Measurements from ENCODE around the gene ZDHHC17.

ZDHHC17 gene

GRCh38 chr12:76852106-76852505, 88.2 kb downstream of the ZDHHC17 start:
- H2AFZ ChIP-seq (ENCODE audit: insufficient read depth, low read length, poor library complexity), result no peak overlapping the region
- H4K91ac ChIP-seq (ENCODE audit: low read depth, low read length), result no peak overlapping the region
- H3K27ac ChIP-seq (ENCODE audit: low read depth, low read length), result no peak overlapping the region
- no peak overlapping the region for H3K4ac ChIP-seq (ENCODE audit: low read depth, low read length)
- no peak overlapping the region for H2BK5ac ChIP-seq (ENCODE audit: low read depth, low read length, poor library complexity)
- no peak overlapping the region for H3K18ac ChIP-seq (ENCODE audit: low read length)
- no peak overlapping the region for H2AK5ac ChIP-seq (ENCODE audit: low read length)
- no peaks in the 10 kb centered on the region for H3K4me1 ChIP-seq (ENCODE audit: control insufficient read depth in 1 of 2, insufficient read depth in 2 of 2, low read length in 2 of 2)
- H3K79me1 ChIP-seq (ENCODE audit: low read length), result no peaks in the 10 kb centered on the region
- H3K4me3 ChIP-seq (ENCODE audit: low read depth, low read length), result no peak overlapping the region
- H3K27me3 ChIP-seq (ENCODE audit: insufficient read depth, low read length), result no peaks in the 10 kb centered on the region
- no peak overlapping the region for H2BK120ac ChIP-seq (ENCODE audit: insufficient read depth, low read length, poor library complexity)
- peaks cover 6 to 16% of the 10 kb centered on the region in 2 experiments for H3K36me3 ChIP-seq (ENCODE audit: control insufficient read depth in 1 of 2, insufficient read depth in 2 of 2, low read length in 2 of 2)
- H3K4me2 ChIP-seq (ENCODE audit: low read length), result no peak overlapping the region
- no CpG with 5 or more reads among the region's 1 CpG for WGBS (ENCODE audit: extremely low coverage, insufficient coverage, insufficient read length)
- H3K9ac ChIP-seq (ENCODE audit: low read length), result no peak overlapping the region
- no peak overlapping the region for H4K12ac ChIP-seq (ENCODE audit: low read depth, low read length)
- no peak for DNase-seq
- H3K9me3 ChIP-seq (ENCODE audit: insufficient read depth, low read depth, low read length), result no peaks in the 10 kb centered on the region
- no peak overlapping the region for H3K23ac ChIP-seq (ENCODE audit: low read length)
- H4K8ac ChIP-seq (ENCODE audit: low read depth, low read length), result no peak overlapping the region
- H2BK12ac ChIP-seq (ENCODE audit: low read length), result no peak overlapping the region
- H3K79me2 ChIP-seq (ENCODE audit: control insufficient read depth, insufficient read depth, low read length, poor library complexity), result no peaks in the 10 kb centered on the region
- H3K14ac ChIP-seq (ENCODE audit: low read length), result no peak overlapping the region

GRCh38 chr12:76855271-76855670, 91.4 kb downstream of the ZDHHC17 start:
- Histone ChIP-seq H2BK5ac (ENCODE audit: low read depth, low read length, poor library complexity) (no peak overlapping the region), H3K79me2 (ENCODE audit: control insufficient read depth, insufficient read depth, low read length, poor library complexity) (no peaks in the 10 kb centered on the region), H3K79me1 (ENCODE audit: low read length) (no peaks in the 10 kb centered on the region), H3K27ac (ENCODE audit: low read depth, low read length) (no peak overlapping the region), H3K9me3 (ENCODE audit: insufficient read depth, low read depth, low read length) (no peaks in the 10 kb centered on the region), H3K4me2 (ENCODE audit: low read length) (no peak overlapping the region), H2BK12ac (ENCODE audit: low read length) (no peak overlapping the region), H4K91ac (ENCODE audit: low read depth, low read length) (no peak overlapping the region), H2AFZ (ENCODE audit: insufficient read depth, low read length, poor library complexity) (no peak overlapping the region), H3K9ac (ENCODE audit: low read length) (no peak overlapping the region), H3K36me3 (ENCODE audit: control insufficient read depth in 1 of 2, insufficient read depth in 2 of 2, low read length in 2 of 2) (peaks cover 2 to 16% of the 10 kb centered on the region in 2 experiments), H2BK120ac (ENCODE audit: insufficient read depth, low read length, poor library complexity) (no peak overlapping the region), H4K12ac (ENCODE audit: low read depth, low read length) (no peak overlapping the region), H3K23ac (ENCODE audit: low read length) (no peak overlapping the region), H4K8ac (ENCODE audit: low read depth, low read length) (no peak overlapping the region), H2AK5ac (ENCODE audit: low read length) (no peak overlapping the region), H3K14ac (ENCODE audit: low read length) (no peak overlapping the region), H3K4ac (ENCODE audit: low read depth, low read length) (no peak overlapping the region), H3K18ac (ENCODE audit: low read length) (no peak overlapping the region), H3K4me3 (ENCODE audit: low read depth, low read length) (no peak overlapping the region), H3K27me3 (ENCODE audit: insufficient read depth, low read length) (no peaks in the 10 kb centered on the region), H3K4me1 (ENCODE audit: control insufficient read depth in 1 of 2, insufficient read depth in 2 of 2, low read length in 2 of 2) (no peaks in the 10 kb centered on the region)
- DNase-seq, result no peak
- WGBS (ENCODE audit: extremely low coverage, insufficient coverage, insufficient read length), result no CpG with 5 or more reads among the region's 4 CpGs

- no peak overlapping the region for H3K14ac ChIP-seq (ENCODE audit: low read length)
- H2BK12ac ChIP-seq (ENCODE audit: low read length), result no peak overlapping the region
- DNase-seq, result no peak
- no peak overlapping the region for H2AK5ac ChIP-seq (ENCODE audit: low read length)
- no peaks in the 10 kb centered on the region for H3K79me1 ChIP-seq (ENCODE audit: low read length)
- no peaks in the 10 kb centered on the region for H3K4me1 ChIP-seq (ENCODE audit: control insufficient read depth in 1 of 2, insufficient read depth in 2 of 2, low read length in 2 of 2)
- no peak overlapping the region for H3K4me2 ChIP-seq (ENCODE audit: low read length)
- no peak overlapping the region for H4K12ac ChIP-seq (ENCODE audit: low read depth, low read length)
- no peak overlapping the region for H4K91ac ChIP-seq (ENCODE audit: low read depth, low read length)
- H3K4ac ChIP-seq (ENCODE audit: low read depth, low read length), result no peak overlapping the region
- H3K4me3 ChIP-seq (ENCODE audit: low read depth, low read length), result no peak overlapping the region
- no peak overlapping the region for H4K8ac ChIP-seq (ENCODE audit: low read depth, low read length)
- no peak overlapping the region for H3K23ac ChIP-seq (ENCODE audit: low read length)
- H3K27ac ChIP-seq (ENCODE audit: low read depth, low read length), result no peak overlapping the region
- no peak overlapping the region for H3K9ac ChIP-seq (ENCODE audit: low read length)
- no peaks in the 10 kb centered on the region for H3K9me3 ChIP-seq (ENCODE audit: insufficient read depth, low read depth, low read length)
- WGBS (ENCODE audit: extremely low coverage, insufficient coverage, insufficient read length), result no CpG with 5 or more reads among the region's 1 CpG
- H3K27me3 ChIP-seq (ENCODE audit: insufficient read depth, low read length), result no peaks in the 10 kb centered on the region
- H2BK120ac ChIP-seq (ENCODE audit: insufficient read depth, low read length, poor library complexity), result no peak overlapping the region
- no peaks in the 10 kb centered on the region for H3K79me2 ChIP-seq (ENCODE audit: control insufficient read depth, insufficient read depth, low read length, poor library complexity)
- H2BK5ac ChIP-seq (ENCODE audit: low read depth, low read length, poor library complexity), result no peak overlapping the region
- H3K18ac ChIP-seq (ENCODE audit: low read length), result no peak overlapping the region
- H3K36me3 ChIP-seq (ENCODE audit: control insufficient read depth in 1 of 2, insufficient read depth in 2 of 2, low read length in 2 of 2), result peaks cover 2 to 13% of the 10 kb centered on the region in 2 experiments
- H2AFZ ChIP-seq (ENCODE audit: insufficient read depth, low read length, poor library complexity), result no peak overlapping the region
These were observed 92.2 kb downstream of the ZDHHC17 start for GRCh38 chr12:76856018-76856644.

GRCh38 chr12:76859611-76860010, 95.7 kb downstream of the ZDHHC17 start:
- no peak overlapping the region for H4K91ac ChIP-seq (ENCODE audit: low read depth, low read length)

More at GRCh38 chr12:76859611-76860010, 95.7 kb downstream of the ZDHHC17 start:
- no peak overlapping the region for H4K8ac ChIP-seq (ENCODE audit: low read depth, low read length)
- H3K4ac ChIP-seq (ENCODE audit: low read depth, low read length), result no peak overlapping the region
- no peak overlapping the region for H2BK12ac ChIP-seq (ENCODE audit: low read length)
- no peak overlapping the region for H2BK120ac ChIP-seq (ENCODE audit: insufficient read depth, low read length, poor library complexity)
- H2BK5ac ChIP-seq (ENCODE audit: low read depth, low read length, poor library complexity), result no peak overlapping the region
- H3K9ac ChIP-seq (ENCODE audit: low read length), result no peak overlapping the region
- H3K4me3 ChIP-seq (ENCODE audit: low read depth, low read length), result no peak overlapping the region
- no CpG with 5 or more reads among the region's 4 CpGs for WGBS (ENCODE audit: extremely low coverage, insufficient coverage, insufficient read length)
- no peak overlapping the region for H4K12ac ChIP-seq (ENCODE audit: low read depth, low read length)
- H3K23ac ChIP-seq (ENCODE audit: low read length), result no peak overlapping the region
- H2AK5ac ChIP-seq (ENCODE audit: low read length), result no peak overlapping the region
- H3K18ac ChIP-seq (ENCODE audit: low read length), result no peak overlapping the region
- H3K9me3 ChIP-seq (ENCODE audit: insufficient read depth, low read depth, low read length), result no peaks in the 10 kb centered on the region
- no peak overlapping the region for H3K4me2 ChIP-seq (ENCODE audit: low read length)
- no peak overlapping the region for H3K27ac ChIP-seq (ENCODE audit: low read depth, low read length)
- H3K79me2 ChIP-seq (ENCODE audit: control insufficient read depth, insufficient read depth, low read length, poor library complexity), result no peaks in the 10 kb centered on the region
- no peaks in the 10 kb centered on the region for H3K79me1 ChIP-seq (ENCODE audit: low read length)
- H3K4me1 ChIP-seq (ENCODE audit: control insufficient read depth in 1 of 2, insufficient read depth in 2 of 2, low read length in 2 of 2), result peaks cover 0 to 3% of the 10 kb centered on the region in 2 experiments
- H3K14ac ChIP-seq (ENCODE audit: low read length), result no peak overlapping the region
- H3K27me3 ChIP-seq (ENCODE audit: insufficient read depth, low read length), result no peaks in the 10 kb centered on the region
- H3K36me3 ChIP-seq (ENCODE audit: control insufficient read depth in 1 of 2, insufficient read depth in 2 of 2, low read length in 2 of 2), result peaks cover 5 to 13% of the 10 kb centered on the region in 2 experiments
- no peak for DNase-seq
- H2AFZ ChIP-seq (ENCODE audit: insufficient read depth, low read length, poor library complexity), result no peak overlapping the region

All from trophoblast cell (in vitro differentiated cells and primary cell).